HG02763 (cell line): ENCODE measurements around the gene ARMC2.
"Not testable (repeated sequence)": the region's sequence is repeated elsewhere in the genome, so short reads cannot be mapped to it uniquely, and the experiment has no call there.

Source experiments
- ATAC-seq: cut with Tn5 transposase; IDR thresholded peaks from one replicate; pipeline ENCODE4 v1.9.1; 2021; ENCODE audit warnings: mild to moderate bottlenecking, moderate library complexity; ENCODE audit not compliant: unreplicated experiment

The ARMC2 gene

DNA sequence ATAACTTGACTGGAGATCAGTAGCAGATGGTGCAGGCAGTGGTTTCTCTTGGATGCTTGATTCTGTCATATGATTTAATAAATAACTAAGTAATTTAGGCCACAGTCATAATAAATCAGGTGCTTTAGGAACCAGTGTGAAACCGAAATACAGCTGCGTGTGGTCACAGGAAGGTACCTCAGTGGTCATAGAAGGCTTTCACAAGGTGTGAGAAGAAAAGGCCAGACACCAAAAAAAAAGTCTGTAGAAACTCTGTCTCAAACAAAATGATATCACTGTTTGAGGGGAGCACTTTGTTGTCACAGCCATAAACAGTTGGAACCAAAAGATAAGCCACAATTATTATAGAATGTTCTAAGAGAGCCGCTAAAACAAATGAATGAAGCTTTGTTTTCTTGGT, 56.5 kb downstream of the ARMC2 start:
- peak; percentile 98 for ATAC-seq

DNA sequence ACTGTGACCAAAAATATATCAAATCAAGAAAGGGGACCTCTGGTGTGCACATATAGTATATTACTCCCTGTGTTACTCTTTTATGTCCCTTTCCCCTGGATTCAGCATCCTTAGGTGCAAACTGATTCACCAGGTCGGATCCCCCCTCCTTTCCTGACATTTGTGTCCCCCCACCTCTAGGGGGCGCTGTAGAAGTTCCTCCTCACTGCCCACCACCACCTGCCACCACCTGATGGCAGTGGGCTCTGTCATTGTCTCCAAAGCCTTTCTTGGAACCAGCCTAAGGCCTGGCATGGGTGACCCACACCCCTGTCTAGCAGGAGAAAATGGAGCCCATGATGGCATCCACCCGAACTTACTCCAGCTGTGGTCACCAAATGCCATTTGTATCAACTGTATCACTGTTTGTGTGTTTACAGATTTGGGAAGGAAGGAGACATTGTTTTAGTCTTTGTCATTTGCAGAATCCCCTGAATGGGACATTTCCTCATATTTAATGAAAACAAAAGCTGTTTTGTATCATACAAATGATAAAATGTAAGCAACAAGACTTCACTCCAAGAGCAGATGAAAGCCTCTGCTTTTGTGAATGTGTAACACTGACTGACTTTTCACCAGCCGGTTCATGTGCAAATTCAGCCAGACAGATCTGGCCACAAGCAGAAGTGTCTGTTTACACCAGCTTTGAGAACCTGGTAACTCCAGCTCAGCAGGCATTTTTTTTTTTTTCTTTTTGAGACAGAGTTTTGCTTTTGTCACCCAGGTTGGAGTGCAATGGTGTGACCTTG, 66.2 kb downstream of the ARMC2 start:
- no peak for ATAC-seq

DNA sequence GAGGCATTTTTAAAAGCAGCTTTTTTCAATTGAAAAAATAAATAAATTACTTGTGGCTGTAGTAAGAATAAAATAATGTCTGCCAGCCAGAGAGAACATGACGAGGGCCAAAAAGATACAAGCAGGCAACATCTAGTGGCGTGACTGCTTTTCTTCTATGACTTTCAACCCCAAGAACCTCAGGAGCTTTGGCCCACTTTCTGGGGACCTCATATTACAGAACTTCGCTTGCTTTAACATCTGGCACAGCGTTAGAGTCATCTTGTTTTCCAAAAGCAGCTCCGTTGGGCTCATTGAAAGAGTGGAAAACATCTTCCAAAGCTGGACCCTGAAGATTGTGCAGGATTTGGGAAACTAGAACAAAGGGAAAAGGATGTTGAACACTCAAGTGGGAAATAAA, 67.0 kb downstream of the ARMC2 start:
- no peak for ATAC-seq

DNA sequence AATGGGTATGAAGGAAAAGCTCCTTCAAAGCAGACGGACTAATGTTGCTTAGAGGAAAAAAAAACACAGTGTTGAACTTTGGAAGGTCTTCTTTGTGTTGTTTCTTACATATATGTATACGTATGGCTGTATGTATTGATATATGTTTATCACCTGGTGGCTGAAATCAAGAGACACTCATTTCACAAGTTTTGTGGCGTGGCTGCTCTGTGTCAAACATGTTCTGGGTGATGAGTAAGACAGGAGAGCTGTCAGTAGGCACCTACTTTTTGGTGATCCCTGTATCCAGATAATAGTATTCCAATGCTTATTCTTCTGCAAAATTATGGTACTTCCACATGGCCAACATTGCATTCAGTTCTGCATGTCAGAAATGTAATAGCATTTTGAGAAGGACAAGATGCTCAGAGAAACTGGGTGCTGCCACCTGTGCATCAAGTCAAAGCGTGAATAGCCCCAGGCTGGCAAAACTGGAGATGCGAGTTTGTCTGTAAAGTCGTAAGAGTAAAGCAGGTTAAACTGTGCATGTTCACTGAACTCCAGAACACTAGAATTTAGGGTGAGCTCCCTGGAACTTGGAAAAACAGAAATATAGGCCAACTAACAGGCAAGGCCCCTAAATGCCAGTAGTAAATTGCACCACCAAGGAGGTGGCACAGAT, 67.9 kb downstream of the ARMC2 start:
- ATAC-seq, result no peak

DNA sequence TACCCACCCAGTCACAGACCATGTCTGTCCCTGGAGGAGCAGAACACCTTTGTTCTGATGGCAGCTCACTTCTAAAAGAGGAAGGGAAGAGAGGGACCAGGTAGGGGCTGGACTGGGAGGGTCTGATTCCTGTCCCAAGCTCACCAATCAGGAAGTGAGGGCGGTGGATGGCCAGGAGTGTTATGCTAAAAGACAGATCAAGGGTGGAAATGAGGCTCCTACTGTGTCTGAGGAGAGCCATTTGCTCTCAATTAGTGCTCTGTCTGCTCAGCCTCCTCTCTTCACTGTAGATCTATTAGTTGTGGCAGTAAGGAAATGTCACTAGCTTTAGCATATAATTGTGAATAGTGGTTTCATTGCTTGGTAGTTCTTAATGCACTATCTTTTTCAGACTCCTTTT, 72.5 kb downstream of the ARMC2 start:
- ATAC-seq, result no peak

DNA sequence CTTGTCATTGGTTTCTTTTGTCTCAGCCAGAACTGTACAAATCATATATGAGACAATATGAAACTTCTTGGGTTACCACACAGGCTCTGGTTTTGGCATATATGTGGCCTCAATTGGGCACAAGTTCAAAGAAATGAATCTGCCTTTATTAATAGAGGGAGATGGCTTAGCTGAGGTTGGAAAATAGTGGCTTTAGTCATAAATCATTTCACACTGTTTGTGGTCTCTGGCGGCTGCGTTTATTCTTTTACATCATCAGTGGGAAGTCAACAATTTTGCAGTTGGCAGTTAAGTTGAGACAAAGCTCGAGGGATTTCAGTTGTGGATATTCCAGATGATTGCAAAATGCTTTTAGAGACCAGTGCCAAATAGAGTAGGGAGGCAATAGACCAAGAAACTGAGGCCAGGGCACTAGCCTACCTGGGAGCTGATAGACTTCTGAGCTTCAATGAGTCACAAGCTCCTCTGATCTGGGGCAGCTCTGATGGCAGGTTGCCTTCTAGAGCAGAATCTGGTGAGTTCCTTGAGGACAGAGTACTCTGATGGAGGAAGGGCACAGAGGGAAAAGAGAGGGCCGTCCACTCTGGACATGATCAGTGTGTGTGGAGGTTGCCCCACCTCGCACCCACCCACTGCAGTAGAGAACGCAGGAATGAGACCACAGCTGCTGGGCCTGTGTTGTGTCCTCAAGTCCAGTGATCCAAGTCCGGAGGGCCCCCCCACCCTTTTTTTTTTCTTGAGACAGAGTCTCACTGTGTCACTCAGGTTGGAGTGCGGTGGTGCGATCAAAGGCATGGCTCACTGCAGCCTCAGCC, 73.5 kb downstream of the ARMC2 start:
- ATAC-seq, result no peak

DNA sequence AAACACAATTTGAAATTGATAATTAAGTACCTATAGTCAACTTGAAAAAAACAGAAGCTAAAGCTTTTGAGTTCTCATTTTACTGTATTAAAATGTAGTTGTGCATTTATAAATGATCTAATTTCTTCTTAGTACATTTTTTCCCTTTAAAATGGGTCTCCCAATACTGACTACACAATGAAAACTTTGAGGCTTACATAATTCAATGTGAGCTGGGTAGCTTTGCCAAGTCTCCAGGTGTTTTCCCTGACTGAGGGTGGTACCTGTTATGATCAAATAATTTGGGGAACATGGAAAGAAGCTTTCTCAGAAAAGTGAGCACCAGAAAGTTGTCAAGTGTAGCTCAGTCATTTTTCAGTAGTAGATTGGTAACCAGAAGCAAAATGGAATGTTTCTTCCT, 74.3 kb downstream of the ARMC2 start:
- ATAC-seq, result no peak

DNA sequence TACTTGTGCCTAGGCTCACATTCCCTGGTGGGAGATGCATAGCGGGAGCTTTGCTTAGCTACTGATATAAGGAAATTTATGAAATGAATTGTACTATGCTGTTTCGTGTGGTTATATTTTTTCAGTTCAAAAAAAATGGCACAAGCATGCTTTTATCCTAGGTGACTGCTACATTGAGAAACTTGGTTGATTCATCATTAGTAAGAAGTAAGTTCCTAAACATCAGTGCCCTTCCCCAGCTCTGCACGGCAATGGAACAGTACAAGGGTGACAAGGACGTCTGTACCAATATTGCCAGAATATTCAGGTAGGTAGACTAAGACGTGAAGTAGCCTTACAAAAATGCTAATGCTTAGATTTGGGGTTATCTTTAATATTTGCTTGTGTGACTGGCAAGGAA, 79.7 kb downstream of the ARMC2 start:
- ATAC-seq, result no peak

DNA sequence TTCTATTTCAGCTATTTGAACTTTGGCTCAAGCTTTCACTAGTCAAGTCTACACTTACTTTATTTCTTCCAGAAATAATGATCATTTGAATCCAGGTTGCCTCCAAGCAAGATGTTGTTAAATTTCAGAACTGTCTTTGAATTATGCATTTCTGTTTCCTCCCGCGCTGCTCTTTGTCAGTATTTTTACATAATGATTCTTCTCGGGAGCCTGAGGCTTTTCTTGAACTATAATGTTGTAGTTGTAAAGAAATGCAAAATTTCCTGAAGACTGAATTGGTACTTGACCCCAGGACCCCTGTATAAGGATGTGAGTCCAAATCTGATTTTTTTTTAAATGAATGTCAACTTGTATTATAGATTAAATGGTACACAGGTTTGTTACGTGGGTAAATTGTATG, 80.4 kb downstream of the ARMC2 start:
- ATAC-seq, result no peak

DNA sequence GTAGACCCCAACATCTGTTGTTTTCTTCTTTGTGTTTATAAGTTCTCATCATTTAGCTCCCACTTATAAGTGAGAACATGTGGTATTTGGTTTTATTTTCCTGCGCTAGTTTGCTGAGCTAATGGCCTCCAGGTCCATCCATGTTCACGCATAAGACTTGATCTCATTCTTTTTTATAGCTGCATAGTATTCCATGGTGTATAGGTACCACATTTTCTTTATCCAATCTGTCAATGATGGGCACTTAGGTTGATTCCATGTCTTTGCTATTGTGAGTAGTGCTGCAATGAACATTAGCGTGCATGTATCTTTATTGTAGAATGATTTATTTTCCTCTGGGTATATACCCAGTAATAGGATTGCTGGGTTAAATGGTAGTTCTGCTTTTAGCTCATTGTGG, 82.9 kb downstream of the ARMC2 start:
- ATAC-seq, result not testable (repeated sequence)

DNA sequence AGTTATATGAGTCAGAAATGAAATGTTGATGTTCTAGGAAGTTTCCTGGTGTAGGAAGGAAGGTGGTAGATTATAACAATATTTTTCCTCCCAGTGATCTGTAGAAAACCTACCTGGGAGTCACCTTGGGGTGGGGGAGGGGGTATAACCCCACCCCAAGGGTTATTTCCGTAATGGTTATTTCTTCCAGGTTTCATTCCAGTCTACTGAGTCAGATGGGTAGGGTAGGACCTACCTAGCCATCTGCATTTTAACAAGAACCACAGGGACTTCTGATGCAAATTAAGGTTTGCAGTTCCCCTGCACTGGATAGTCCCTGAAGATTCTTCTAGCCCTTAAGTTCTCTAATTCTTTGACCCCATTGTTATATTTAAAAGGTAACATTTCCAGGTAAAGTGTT, 88.9 kb downstream of the ARMC2 start:
- no peak for ATAC-seq

DNA sequence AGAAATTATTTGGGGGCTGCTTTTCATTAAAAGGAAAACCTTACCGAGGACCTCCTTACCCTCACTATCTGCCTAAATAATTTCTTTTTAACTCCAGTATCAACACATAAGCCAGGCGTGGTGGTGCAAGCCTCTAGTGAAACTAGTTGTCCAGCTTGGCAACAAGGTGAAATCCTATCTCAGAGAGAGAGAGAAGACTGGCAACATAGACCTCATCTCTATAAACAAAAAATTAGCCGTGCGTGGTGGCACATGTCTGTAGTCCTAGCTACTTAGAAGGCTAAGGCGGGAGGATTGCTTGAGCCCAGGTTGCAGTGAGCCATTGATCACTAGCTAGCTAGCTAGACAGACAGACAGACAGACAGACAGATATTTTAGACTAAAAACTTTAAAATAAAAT, 92.5 kb downstream of the ARMC2 start:
- ATAC-seq, result no peak

DNA sequence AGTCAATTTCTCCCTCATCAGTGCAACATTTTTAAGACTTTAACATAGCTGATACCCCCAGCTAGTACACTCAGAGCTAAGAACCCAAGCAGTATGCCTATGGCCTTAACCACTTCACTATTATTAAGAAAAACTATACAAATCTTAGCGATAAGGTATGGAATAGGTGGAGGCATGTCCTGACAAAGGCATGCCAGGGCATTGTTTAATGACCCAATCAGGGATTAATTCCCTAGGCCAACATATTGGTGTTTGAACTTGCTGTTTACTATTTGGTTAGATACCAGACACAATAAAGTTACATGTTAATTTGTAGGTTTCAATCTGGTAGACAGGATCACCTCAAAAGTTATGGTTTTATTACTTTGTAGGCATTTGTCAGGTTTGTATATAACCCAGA, 93.1 kb downstream of the ARMC2 start:
- ATAC-seq, result no peak

DNA sequence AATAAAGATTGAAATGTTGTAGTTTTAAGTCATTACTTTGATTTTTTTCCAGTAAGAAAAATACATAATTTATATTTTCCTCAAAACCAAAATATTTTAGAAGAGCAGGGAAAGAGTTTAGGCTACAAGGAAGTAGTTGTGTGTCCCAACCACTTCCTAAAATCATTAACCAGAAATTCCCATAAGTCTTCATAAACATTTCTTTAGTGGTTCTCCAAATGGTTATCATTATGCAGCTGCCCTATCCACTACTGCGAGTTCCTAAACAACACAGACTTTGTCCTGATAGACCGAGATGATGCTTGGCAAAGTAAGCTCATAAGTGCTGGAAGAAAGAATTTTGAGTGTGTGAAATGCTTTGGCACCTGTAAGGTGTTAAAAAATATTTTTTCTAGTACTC, 93.6 kb downstream of the ARMC2 start:
- ATAC-seq, result no peak

DNA sequence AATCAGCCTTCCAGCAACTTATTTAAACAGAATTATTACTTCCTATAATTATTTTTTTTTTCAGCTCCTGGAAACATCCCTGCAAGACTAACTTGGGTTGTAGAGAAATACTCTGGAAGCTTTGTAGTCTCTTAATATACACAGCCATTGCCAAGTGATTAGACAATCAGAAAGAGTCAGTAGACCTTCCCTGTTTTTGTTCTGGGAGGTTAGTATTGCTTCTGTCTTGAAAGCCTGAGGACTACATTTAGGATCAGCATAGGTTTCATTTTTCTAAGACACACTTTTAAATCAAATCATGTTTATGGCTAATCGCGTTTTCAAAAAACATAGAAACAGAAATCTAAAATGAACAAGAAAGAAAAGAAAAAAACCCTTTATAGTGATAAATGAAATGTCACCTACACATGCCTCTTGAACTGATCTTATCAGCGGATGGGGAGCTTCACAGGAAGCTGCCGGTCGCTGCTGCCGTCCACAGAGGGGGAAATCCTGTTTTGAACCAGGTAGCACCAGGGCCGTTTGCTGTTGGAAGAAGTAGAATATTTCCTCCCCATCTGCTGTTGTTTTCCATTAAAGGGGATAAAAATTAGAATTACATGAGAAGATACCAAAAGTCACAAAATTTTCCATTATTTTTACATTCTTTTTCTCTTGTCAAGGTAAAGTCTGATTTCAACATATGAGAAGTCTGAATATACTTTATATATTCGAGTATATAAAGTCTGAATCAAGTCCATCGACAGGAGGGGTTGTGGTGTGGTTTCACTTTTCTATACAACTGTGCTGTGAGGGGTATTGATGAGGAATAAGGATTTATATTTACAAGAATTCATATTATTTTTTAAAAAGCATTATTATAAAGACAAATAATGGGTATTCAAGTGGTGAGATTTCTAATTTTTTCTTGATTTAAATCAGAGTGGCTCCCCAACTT, 94.6 kb downstream of the ARMC2 start:
- no peak for ATAC-seq

DNA sequence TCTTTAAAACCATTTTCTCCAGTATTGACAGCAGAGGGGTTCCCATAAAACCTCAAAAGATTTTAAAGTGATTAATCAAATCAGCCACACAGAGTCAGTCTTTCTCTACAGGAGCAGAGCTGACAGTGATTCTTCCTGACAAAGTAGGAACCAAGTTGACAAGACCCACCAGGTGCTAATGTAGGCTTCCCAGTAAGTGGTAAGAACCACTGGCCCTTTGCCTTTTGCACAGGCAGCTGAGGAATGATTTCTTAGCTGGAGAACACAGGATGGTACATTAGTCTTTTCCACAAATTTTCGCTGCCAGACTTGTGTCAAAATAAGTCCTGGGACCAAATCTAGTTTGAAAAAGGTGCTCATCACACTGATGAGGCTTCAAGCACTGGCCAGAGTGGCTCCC, 95.8 kb downstream of the ARMC2 start:
- no peak for ATAC-seq

DNA sequence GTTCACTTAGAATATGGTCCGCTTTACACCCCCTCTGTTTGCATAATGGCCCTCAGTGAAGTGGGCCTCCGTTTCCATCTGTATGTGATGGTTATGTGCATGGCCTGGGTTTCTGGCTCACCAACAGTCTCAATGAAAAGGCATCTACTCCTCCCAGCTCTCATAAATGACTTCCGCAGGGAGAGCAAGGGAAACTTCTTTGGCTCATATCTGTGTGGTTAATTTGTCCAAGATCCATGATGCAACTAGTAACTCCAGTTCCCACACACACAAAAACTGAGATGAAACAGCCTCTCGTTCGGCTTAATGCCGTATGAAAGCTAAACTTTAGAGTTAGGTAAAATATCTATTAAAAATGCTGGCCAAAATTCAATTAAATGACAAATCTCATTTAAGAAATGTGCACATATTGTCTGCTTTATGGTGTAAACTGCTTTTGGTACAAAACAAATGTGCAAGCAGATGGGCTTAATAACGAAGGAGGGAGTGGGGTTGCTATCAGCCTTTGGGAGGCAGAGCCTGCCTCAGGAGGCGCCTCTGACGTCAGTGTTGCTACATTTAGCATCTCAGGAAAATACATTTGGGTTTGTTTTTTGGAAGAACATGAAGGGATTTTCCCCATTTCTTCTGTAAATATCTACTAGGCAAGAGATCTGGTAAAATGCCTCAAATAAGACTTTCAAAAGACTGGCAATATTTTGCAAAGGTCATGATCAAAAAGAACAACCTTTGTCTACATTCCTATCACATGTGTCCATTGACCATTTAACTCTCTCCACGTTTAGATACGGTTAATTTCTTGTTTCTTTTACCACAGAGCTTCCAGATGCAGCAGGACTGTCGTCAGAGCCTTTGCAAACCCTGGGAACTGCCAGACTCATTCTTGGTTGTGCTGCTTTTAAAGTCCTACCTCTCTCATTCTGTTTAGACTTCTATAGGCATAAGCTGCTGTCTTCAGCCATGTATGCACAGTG, 96.8 kb downstream of the ARMC2 start:
- no peak for ATAC-seq

DNA sequence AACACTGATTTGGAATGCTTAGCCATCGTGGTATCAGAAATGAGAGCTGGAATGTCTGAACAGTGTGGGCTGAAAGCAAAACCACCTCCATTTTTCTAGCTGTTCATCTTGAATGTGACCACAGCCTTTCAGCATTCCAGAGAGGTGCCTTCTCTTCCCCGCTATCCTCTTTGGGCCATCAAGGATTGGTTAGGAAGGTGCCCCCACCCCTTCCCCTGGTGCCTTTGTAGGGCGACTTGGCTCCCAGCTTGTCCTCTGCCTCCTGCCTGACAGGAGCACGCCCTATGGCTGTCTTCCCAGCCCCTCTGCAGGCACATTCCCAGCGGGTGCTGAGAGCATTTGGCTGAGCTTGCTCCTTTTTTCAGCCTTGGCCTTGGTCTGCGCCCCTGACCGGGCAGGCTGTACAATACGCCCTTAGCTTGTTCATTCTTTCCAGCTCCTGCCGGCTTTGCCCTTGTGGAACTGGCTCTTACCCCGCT, 97.5 kb downstream of the ARMC2 start:
- no peak for ATAC-seq

DNA sequence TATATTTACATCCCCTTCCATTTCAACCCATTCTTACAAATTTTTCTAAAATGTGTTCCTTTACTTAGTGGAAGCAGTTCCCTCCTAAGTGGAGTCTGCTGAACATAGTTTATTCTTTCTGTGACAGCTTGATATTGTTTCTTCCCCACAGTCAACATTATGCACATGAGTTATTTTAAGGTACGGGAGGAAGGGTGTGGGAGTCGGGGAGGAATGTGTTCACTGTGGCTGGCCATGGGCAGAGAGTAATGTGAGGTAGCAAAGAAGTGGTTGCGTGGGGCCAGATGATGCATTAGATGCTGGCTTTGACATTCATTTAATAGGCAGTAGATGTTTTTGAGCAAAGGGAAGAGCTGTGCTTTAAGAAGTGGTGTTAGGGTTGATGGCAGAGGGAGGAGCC, 98.5 kb downstream of the ARMC2 start:
- no peak for ATAC-seq
